HFFc6 (cell line): Measurements from ENCODE around the gene RPRD1A. TPM values are rescaled to one million over a fixed set of nuclear protein-coding genes. Genes with fewer than 3 reads are reported as not detected.

Source experiments
- DNase-seq: peaks from one replicate; pipeline ENCODE4 v3.0.0-alpha.2; 2018
- H3K27ac Mint-ChIP-seq: 2 replicates; pipeline ENCODE4 v1.8.0; 2020; ENCODE audit warnings: mild to moderate bottlenecking, mixed read lengths
- H3K27me3 Mint-ChIP-seq: 2 replicates; pipeline ENCODE4 v1.8.0; 2021; ENCODE audit warnings: mild to moderate bottlenecking, moderate library complexity, mixed read lengths; ENCODE audit not compliant: insufficient read depth
- H3K36me3 Mint-ChIP-seq: 2 replicates; pipeline ENCODE4 v1.8.0; 2021; ENCODE audit warnings: low read depth, mixed read lengths
- H3K4me1 Mint-ChIP-seq: 2 replicates; pipeline ENCODE4 v1.8.0; 2020; ENCODE audit warnings: low read depth, mixed read lengths
- H3K4me3 Mint-ChIP-seq: 2 replicates; pipeline ENCODE4 v1.8.0; 2020; ENCODE audit warnings: mild to moderate bottlenecking, moderate library complexity, mixed read lengths
- H3K9me3 Mint-ChIP-seq: 2 replicates; pipeline ENCODE4 v1.8.0; 2020; ENCODE audit warnings: mild to moderate bottlenecking, mixed read lengths
- CTCF ChIP-seq: fragments of 200-600 bp; sonication (generic); IDR thresholded peaks from 2 replicates; pipeline ENCODE4 v1.5.0; 2021; ENCODE audit warnings: antibody characterized with exemption, mild to moderate bottlenecking
- total RNA-seq, 6 experiments: library from RNA; stranded (reverse); fragmentation: NEBNext Ultra II Directional; extraction: Animal tissue kit (Norgen Biotek cat#: 25700); gene quantifications; 2 replicates in 1 of 6; 3 replicates in 5 of 6; pipeline ENCODE4 v1.2.3, GENCODE V29; 2021

The RPRD1A gene
- total RNA-seq, 6 experiments from 2014 or later: 44.6 to 55.1 (median 46.1) TPM

- Mint-ChIP-seq H3K36me3 (peaks cover 7% of the 10 kb centered on the region; the same call in 1 of the 2 replicates), H3K4me1 (peaks cover 14% of the 10 kb centered on the region), H3K27me3 (no peaks in the 10 kb centered on the region), H3K27ac (no peak overlapping the region), H3K4me3 (no peak overlapping the region), H3K9me3 (no peaks in the 10 kb centered on the region)
- no peak for TF ChIP-seq CTCF
- DNase-seq: no peak
Observed at GRCh38 chr18:35991696-35992095, 75.7 kb downstream of the RPRD1A start.

GRCh38 chr18:35983818-35984217, 83.5 kb downstream of the RPRD1A start:
- Mint-ChIP-seq H3K4me3 (peak overlapping the region; percentile 69), H3K27ac (peak overlapping the region; percentile 97), H3K4me1 (peaks cover 51% of the 10 kb centered on the region), H3K27me3 (no peaks in the 10 kb centered on the region), H3K9me3 (peaks cover 4% of the 10 kb centered on the region; the same call in 1 of the 2 replicates), H3K36me3 (peaks cover 49% of the 10 kb centered on the region)
- DNase-seq: peak; percentile 89
- no peak for TF ChIP-seq CTCF

- DNase-seq: no peak
- Mint-ChIP-seq H3K27ac (peak overlapping the region; percentile 97), H3K9me3 (peaks cover 4% of the 10 kb centered on the region; the same call in 1 of the 2 replicates), H3K4me1 (peaks cover 51% of the 10 kb centered on the region), H3K27me3 (no peaks in the 10 kb centered on the region), H3K36me3 (peaks cover 55% of the 10 kb centered on the region), H3K4me3 (peak overlapping the region; percentile 69)
- no peak for TF ChIP-seq CTCF
Observed at GRCh38 chr18:35983147-35983546, 84.2 kb downstream of the RPRD1A start.

GRCh38 chr18:35982409-35983114, 84.8 kb downstream of the RPRD1A start:
- H3K4me3 Mint-ChIP-seq: peak overlapping the region; percentile 64
- H3K4me1 Mint-ChIP-seq: peaks cover 51% of the 10 kb centered on the region
- TF ChIP-seq CTCF: no peak
- H3K27ac Mint-ChIP-seq: peak overlapping the region; percentile 97
- peaks cover 4% of the 10 kb centered on the region; the same call in 1 of the 2 replicates for H3K9me3 Mint-ChIP-seq
- no peaks in the 10 kb centered on the region for H3K27me3 Mint-ChIP-seq
- DNase-seq: peak; percentile 80
- peaks cover 59% of the 10 kb centered on the region for H3K36me3 Mint-ChIP-seq

GRCh38 chr18:35979112-35979511, 88.2 kb downstream of the RPRD1A start:
- peaks cover 1% of the 10 kb centered on the region; the same call in 1 of the 2 replicates for H3K27me3 Mint-ChIP-seq
- peaks cover 58% of the 10 kb centered on the region for H3K36me3 Mint-ChIP-seq
- H3K9me3 Mint-ChIP-seq: peaks cover 4% of the 10 kb centered on the region; the same call in 1 of the 2 replicates

More at GRCh38 chr18:35979112-35979511, 88.2 kb downstream of the RPRD1A start:
- Mint-ChIP-seq H3K27ac (no peak overlapping the region), H3K4me1 (peaks cover 36% of the 10 kb centered on the region), H3K4me3 (no peak overlapping the region)
- no peak for TF ChIP-seq CTCF
- no peak for DNase-seq
